Body of pancreas (tissue), 4 donors: Measurements from ENCODE around the gene CHD8.

Experiments used
- POLR2A ChIP-seq, 3 donors: fragments of 450-650 bp; IDR thresholded peaks; one replicate each; pipeline ENCODE4 v1.6.1; 2016; ENCODE audit warnings: antibody characterized with exemption in 3 of 3, mild to moderate bottlenecking in 2 of 3
- TF ChIP-seq, protein P1 (sequence below), 7 experiments: fragments of 450-650 bp in 4 of 7; fragments of 200-600 bp in 3 of 7; sonication (generic) in 3 of 7; IDR thresholded peaks; one replicate each; pipeline ENCODE4 v1.5.1; 2016 to 2019; ENCODE audit warnings: antibody characterized with exemption in 7 of 7

DNA sequence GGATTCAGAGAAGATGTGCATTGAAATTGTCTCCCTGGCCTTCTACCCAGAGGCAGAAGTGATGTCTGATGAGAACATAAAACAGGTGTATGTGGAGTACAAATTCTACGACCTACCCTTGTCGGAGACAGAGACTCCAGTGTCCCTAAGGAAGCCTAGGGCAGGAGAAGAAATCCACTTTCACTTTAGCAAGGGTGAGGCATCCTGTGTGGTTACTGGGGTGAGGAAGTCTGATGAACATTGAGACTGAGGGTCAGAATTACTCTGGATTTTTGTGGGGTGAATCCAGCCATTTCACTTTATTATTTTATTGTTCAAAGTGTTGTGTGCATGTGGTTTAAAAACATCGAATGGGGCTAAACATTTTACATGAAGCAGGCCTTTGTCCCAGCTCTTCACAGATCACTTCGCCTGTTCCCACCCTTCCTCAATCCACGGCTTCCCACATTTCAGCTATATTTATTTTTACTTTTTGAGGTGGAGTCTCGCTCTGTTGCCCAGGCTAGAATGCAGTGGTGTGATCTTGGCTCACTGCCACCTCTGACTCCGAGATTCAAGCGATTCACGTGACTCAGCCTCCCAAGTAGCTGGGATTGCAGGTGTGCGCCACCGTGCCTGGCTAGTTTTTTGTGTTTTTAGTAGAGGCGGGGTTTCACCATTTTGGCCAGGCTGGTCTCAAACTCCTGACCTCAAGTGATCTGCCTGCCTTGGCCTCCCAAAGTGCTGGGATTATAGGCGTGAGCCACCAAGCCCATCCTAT lies 112.7 kb downstream of the CHD8 start:
- TF ChIP-seq, protein P1, sequence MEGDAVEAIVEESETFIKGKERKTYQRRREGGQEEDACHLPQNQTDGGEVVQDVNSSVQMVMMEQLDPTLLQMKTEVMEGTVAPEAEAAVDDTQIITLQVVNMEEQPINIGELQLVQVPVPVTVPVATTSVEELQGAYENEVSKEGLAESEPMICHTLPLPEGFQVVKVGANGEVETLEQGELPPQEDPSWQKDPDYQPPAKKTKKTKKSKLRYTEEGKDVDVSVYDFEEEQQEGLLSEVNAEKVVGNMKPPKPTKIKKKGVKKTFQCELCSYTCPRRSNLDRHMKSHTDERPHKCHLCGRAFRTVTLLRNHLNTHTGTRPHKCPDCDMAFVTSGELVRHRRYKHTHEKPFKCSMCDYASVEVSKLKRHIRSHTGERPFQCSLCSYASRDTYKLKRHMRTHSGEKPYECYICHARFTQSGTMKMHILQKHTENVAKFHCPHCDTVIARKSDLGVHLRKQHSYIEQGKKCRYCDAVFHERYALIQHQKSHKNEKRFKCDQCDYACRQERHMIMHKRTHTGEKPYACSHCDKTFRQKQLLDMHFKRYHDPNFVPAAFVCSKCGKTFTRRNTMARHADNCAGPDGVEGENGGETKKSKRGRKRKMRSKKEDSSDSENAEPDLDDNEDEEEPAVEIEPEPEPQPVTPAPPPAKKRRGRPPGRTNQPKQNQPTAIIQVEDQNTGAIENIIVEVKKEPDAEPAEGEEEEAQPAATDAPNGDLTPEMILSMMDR (IDR thresholded peaks at IDR 0.05): no peak
- no peak for TF ChIP-seq POLR2A (IDR thresholded peaks at IDR 0.05)
